GM23338 (cell line): ENCODE measurements around the gene SPRY4. TPM values are rescaled to one million over a fixed set of nuclear protein-coding genes. Genes with fewer than 3 reads are reported as not detected.
A peak's percentile ranks its signal among the peaks of the same experiment; 100 is the strongest.

Experiments
- ATAC-seq: fragments of 200-7000 bp; cut with Tn5 transposase; 3 replicates; pipeline ENCODE4 v1.9.1; 2020
- DNase-seq: peaks from one replicate; pipeline ENCODE4 v3.0.0-alpha.2; 2015; ENCODE audit warnings: low spot score
- H2AFZ ChIP-seq: fragments of 200-600 bp; sonication (generic); 2 replicates; pipeline ENCODE4 v1.8.0; 2016; ENCODE audit warnings: antibody characterized with exemption, mild to moderate bottlenecking, moderate library complexity
- H3F3A ChIP-seq: fragments of 200-600 bp; sonication (generic); replicated peaks from 2 replicates; pipeline ENCODE4 v1.8.0; 2017; ENCODE audit warnings: antibody characterized with exemption, mixed run types, low read depth
- H3K27ac ChIP-seq: fragments of 200-600 bp; sonication (generic); 2 replicates; pipeline ENCODE4 v1.6.1; 2016; ENCODE audit warnings: low read depth
- H3K27me3 ChIP-seq: fragments of 200-600 bp; sonication (generic); 2 replicates; pipeline ENCODE4 v1.8.0; 2016; ENCODE audit warnings: mild to moderate bottlenecking, mixed run types, moderate library complexity; ENCODE audit not compliant: insufficient read depth
- H3K36me3 ChIP-seq: fragments of 200-600 bp; sonication (generic); 2 replicates; pipeline ENCODE4 v1.8.0; 2016; ENCODE audit warnings: mild to moderate bottlenecking; ENCODE audit not compliant: insufficient read depth
- H3K4me1 ChIP-seq: fragments of 200-600 bp; sonication (generic); 2 replicates; pipeline ENCODE4 v1.8.0; 2016; ENCODE audit warnings: mild to moderate bottlenecking, moderate library complexity; ENCODE audit not compliant: insufficient read depth
- H3K4me2 ChIP-seq: fragments of 200-600 bp; sonication (generic); 2 replicates; pipeline ENCODE4 v1.7.1; 2017; ENCODE audit warnings: mixed run types
- H3K4me3 ChIP-seq: fragments of 200-600 bp; sonication (generic); 2 replicates; pipeline ENCODE4 v1.6.1; 2016; ENCODE audit warnings: mixed run types
- H3K79me2 ChIP-seq: fragments of 200-600 bp; sonication (generic); replicated peaks from 2 replicates; pipeline ENCODE4 v1.8.0; 2017; ENCODE audit warnings: mild to moderate bottlenecking; ENCODE audit not compliant: insufficient read depth
- H3K9me2 ChIP-seq: fragments of 200-600 bp; sonication (generic); 2 replicates; pipeline ENCODE4 v1.8.0; 2017; ENCODE audit not compliant: insufficient read depth
- H4K20me1 ChIP-seq: fragments of 200-600 bp; sonication (generic); replicated peaks from 2 replicates; pipeline ENCODE4 v1.8.0; 2017; ENCODE audit warnings: mild to moderate bottlenecking; ENCODE audit not compliant: insufficient read depth
- H3K27ac Mint-ChIP-seq: 2 replicates; pipeline ENCODE4 v1.8.0; 2020; ENCODE audit warnings: inconsistent platforms, mild to moderate bottlenecking, moderate library complexity, mixed read lengths
- H3K27me3 Mint-ChIP-seq: 3 replicates; pipeline ENCODE4 v1.8.0; 2022; ENCODE audit warnings: low read depth, mild to moderate bottlenecking, moderate library complexity, mixed read lengths, inconsistent platforms; ENCODE audit not compliant: insufficient read depth, poor library complexity
- H3K36me3 Mint-ChIP-seq: 3 replicates; pipeline ENCODE4 v1.8.0; 2021; ENCODE audit warnings: low read depth, mild to moderate bottlenecking, inconsistent platforms, moderate library complexity, mixed read lengths
- H3K4me1 Mint-ChIP-seq: 3 replicates; pipeline ENCODE4 v1.8.0; 2020; ENCODE audit warnings: mild to moderate bottlenecking, inconsistent platforms, mixed read lengths
- H3K4me3 Mint-ChIP-seq: 3 replicates; pipeline ENCODE4 v1.8.0; 2021; ENCODE audit warnings: moderate library complexity, mild to moderate bottlenecking, inconsistent platforms, mixed read lengths
- H3K9me3 Mint-ChIP-seq: 3 replicates; pipeline ENCODE4 v1.8.0; 2020; ENCODE audit warnings: moderate library complexity, mild to moderate bottlenecking, inconsistent platforms, mixed read lengths
- CTCF ChIP-seq, 2 experiments: fragments of 200-600 bp in 1 of 2; sonication (generic) in 1 of 2; conservative IDR thresholded peaks; 2 replicates each; pipeline versions ENCODE4 v1.5.1 to v1.6.1; 2016 to 2017; ENCODE audit warnings: antibody characterized with exemption in 2 of 2, low read depth in 2 of 2, mild to moderate bottlenecking in 2 of 2, moderate library complexity in 1 of 2
- EZH2 ChIP-seq: fragments of 200-600 bp; sonication (generic); IDR thresholded peaks from one replicate; pipeline ENCODE4 v1.8.0; 2017; ENCODE audit warnings: antibody characterized with exemption, mild to moderate bottlenecking, low read depth; ENCODE audit not compliant: unreplicated experiment
- EZH2phosphoT487 ChIP-seq: fragments of 200-600 bp; sonication (generic); IDR thresholded peaks from one replicate; pipeline ENCODE4 v1.8.1; 2018; ENCODE audit warnings: antibody characterized with exemption; ENCODE audit not compliant: unreplicated experiment
- JUNB ChIP-seq: IDR thresholded peaks from one replicate; pipeline ENCODE4 v1.6.1; 2016; ENCODE audit warnings: antibody characterized with exemption; ENCODE audit not compliant: unreplicated experiment
- NANOG ChIP-seq: IDR thresholded peaks from 2 replicates; pipeline ENCODE4 v1.6.1; 2016; ENCODE audit warnings: antibody characterized with exemption, borderline replicate concordance
- REST ChIP-seq: IDR thresholded peaks from one replicate; pipeline ENCODE4 v1.6.1; 2018; ENCODE audit warnings: antibody characterized with exemption; ENCODE audit not compliant: unreplicated experiment
- STAT1 ChIP-seq: IDR thresholded peaks from one replicate; pipeline ENCODE4 v1.6.1; 2016; ENCODE audit warnings: antibody characterized with exemption; ENCODE audit not compliant: unreplicated experiment
- ZNF114 ChIP-seq: fragments of 250-450 bp; sonication (Bioruptor Pico); IDR thresholded peaks from 2 replicates; pipeline ENCODE4 v1.5.0; 2020; ENCODE audit warnings: mild to moderate bottlenecking, moderate library complexity
- ZNF331 ChIP-seq: fragments of 250-450 bp; sonication (Bioruptor Pico); IDR thresholded peaks from 2 replicates; pipeline ENCODE4 v1.5.0; 2020; ENCODE audit warnings: low read depth, mild to moderate bottlenecking, moderate library complexity
- ZNF462 ChIP-seq: fragments of 250-450 bp; sonication (Bioruptor Pico); IDR thresholded peaks from 2 replicates; pipeline ENCODE4 v1.5.0; 2020; ENCODE audit warnings: mild to moderate bottlenecking, moderate library complexity
- polyA plus RNA-seq: library from polyadenylated mRNA; unstranded; fragments of >200 nt; fragmentation: Nextera tagmentation; extraction: Ambion mirVana; gene quantifications from 2 replicates; pipeline ENCODE4 v1.2.1, GENCODE V29; 2016
- total RNA-seq: library from RNA; depleted of rRNA; stranded (reverse); fragments of >200 nt; shearing (Covaris generic); gene quantifications from 2 replicates; pipeline ENCODE4 v1.2.3, GENCODE V29; 2014

SPRY4 gene
- total and polyA plus RNA-seq, 2 experiments from 2014 or later, result 70.6 to 240 TPM

- Mint-ChIP-seq H3K9me3 (no peaks in the 10 kb centered on the region), H3K27ac (peak overlapping the region; percentile 11), H3K27me3 (peaks cover 9% of the 10 kb centered on the region), H3K4me1 (peaks cover 52% of the 10 kb centered on the region), H3K36me3 (peaks cover 4% of the 10 kb centered on the region; the same call in 2 of the 3 replicates), H3K4me3 (no peak overlapping the region)
- H3K4me3 ChIP-seq, result no peak overlapping the region
- DNase-seq (no peak), ATAC-seq (no peak)
- H4K20me1 ChIP-seq, result no peaks in the 10 kb centered on the region
- peaks cover 28% of the 10 kb centered on the region for H3F3A ChIP-seq
- TF ChIP-seq STAT1, result no peak
- TF ChIP-seq ZNF331, result no peak
- no peak for TF ChIP-seq JUNB
- no peak for TF ChIP-seq EZH2
- TF ChIP-seq ZNF114 (CRISPR knock-in tag), result no peak
- TF ChIP-seq EZH2phosphoT487, result no peak
- no peak for TF ChIP-seq NANOG
- H3K27me3 ChIP-seq, result no peaks in the 10 kb centered on the region
- no peak overlapping the region for H2AFZ ChIP-seq
- peaks cover 6% of the 10 kb centered on the region for H3K9me2 ChIP-seq
- peak overlapping the region; percentile 52; the same call in 1 of the 2 replicates for H3K27ac ChIP-seq
- H3K4me1 ChIP-seq, result peaks cover 39% of the 10 kb centered on the region
- H3K36me3 ChIP-seq, result no peaks in the 10 kb centered on the region
- H3K4me2 ChIP-seq, result 0 out of 2 replicates have a peak overlapping the region, but pooled peaks have one; percentile 52
- peaks cover 39% of the 10 kb centered on the region for H3K79me2 ChIP-seq
Measured at GRCh38 chr5:142330444-142330843, 5.6 kb upstream of the SPRY4 start.

- no peak overlapping the region; the same call in 1 of the 2 replicates for H3K27ac Mint-ChIP-seq
- no peaks in the 10 kb centered on the region for H3K9me3 Mint-ChIP-seq
- peaks cover 28% of the 10 kb centered on the region for H3F3A ChIP-seq
- H3K4me1 ChIP-seq, result peaks cover 39% of the 10 kb centered on the region
- H4K20me1 ChIP-seq, result no peaks in the 10 kb centered on the region
- no peak for DNase-seq
- H2AFZ ChIP-seq, result no peak overlapping the region
- no peak overlapping the region for H3K4me3 ChIP-seq
- H3K4me1 Mint-ChIP-seq, result peaks cover 51% of the 10 kb centered on the region
- no peak overlapping the region for H3K4me3 Mint-ChIP-seq
- peaks cover 4% of the 10 kb centered on the region; the same call in 2 of the 3 replicates for H3K36me3 Mint-ChIP-seq
- H3K27me3 Mint-ChIP-seq, result peaks cover 13% of the 10 kb centered on the region
- no peak overlapping the region for H3K27ac ChIP-seq
- H3K79me2 ChIP-seq, result peaks cover 39% of the 10 kb centered on the region
- H3K4me2 ChIP-seq, result no peak overlapping the region
- peaks cover 6% of the 10 kb centered on the region for H3K9me2 ChIP-seq
- H3K27me3 ChIP-seq, result no peaks in the 10 kb centered on the region
- ATAC-seq, result no peak
- H3K36me3 ChIP-seq, result no peaks in the 10 kb centered on the region
- TF ChIP-seq CTCF (conservative IDR thresholded peaks at IDR 0.05; ENCODE audit: low read depth in 2 of 2) (no peak), ZNF462 (CRISPR knock-in tag) (no peak), REST (no peak), ZNF331 (no peak)
Measured at GRCh38 chr5:142330026-142330425, 5.2 kb upstream of the SPRY4 start.
